ENCODE results near the gene RAMP1. TPM values are rescaled to one million over a fixed set of nuclear protein-coding genes. Genes with fewer than 3 reads are reported as not detected.

RAMP1 gene
- total and polyA plus RNA-seq, 2 donors from 2014 or later, result 8.8 to 17.3 TPM

DNA sequence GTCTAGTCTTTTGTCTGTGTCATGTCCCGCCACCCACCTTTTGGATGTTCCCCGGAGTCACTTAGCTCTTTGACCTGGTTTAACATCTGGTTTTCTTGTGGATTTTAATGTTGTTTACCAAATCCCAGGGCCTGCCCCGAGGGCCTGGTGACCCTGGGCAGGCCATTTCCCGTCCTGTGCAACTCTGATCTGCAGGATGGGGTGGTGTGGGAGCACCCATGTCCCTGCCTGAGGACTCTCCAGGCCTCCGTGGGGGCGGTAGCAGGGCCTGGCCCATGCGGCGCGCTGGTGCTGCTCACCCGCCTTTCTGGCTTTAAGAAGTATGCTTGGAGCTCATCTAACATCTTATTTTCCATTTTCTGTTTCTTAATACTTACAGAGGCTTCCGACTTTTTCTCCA lies 10.7 kb downstream of the RAMP1 start:
- no peaks in the 10 kb centered on the region for H3K27me3 ChIP-seq (ENCODE audit: control insufficient read depth, insufficient read depth, low read length)
- DNase-seq (no peak), FAIRE-seq (no peak)
- H3K36me3 ChIP-seq (ENCODE audit: control insufficient read depth in 2 of 3, insufficient read depth in 3 of 3, low read length in 3 of 3), result no peaks in the 10 kb centered on the region
- no peak overlapping the region for H3K4me3 ChIP-seq (ENCODE audit: low read length in 3 of 3)
- H3K4me1 ChIP-seq (ENCODE audit: control insufficient read depth in 2 of 3, insufficient read depth in 2 of 3, low read depth in 1 of 3, low read length in 3 of 3), result no peaks in the 10 kb centered on the region
- H3K9ac ChIP-seq (ENCODE audit: low read length in 3 of 3), result no peak overlapping the region
- no peak for TF ChIP-seq CTCF (IDR thresholded peaks at IDR 0.05; ENCODE audit: borderline replicate concordance, extremely low read depth, insufficient read depth)
- no peaks in the 10 kb centered on the region for H3K9me3 ChIP-seq (ENCODE audit: control insufficient read depth in 2 of 3, insufficient read depth in 1 of 3, low read length in 3 of 3)
- intact Hi-C loops (cut with DNase I), result no loop called here
- no peak overlapping the region for H3K27ac ChIP-seq (ENCODE audit: low read depth in 2 of 2, low read length in 2 of 2)

DNA sequence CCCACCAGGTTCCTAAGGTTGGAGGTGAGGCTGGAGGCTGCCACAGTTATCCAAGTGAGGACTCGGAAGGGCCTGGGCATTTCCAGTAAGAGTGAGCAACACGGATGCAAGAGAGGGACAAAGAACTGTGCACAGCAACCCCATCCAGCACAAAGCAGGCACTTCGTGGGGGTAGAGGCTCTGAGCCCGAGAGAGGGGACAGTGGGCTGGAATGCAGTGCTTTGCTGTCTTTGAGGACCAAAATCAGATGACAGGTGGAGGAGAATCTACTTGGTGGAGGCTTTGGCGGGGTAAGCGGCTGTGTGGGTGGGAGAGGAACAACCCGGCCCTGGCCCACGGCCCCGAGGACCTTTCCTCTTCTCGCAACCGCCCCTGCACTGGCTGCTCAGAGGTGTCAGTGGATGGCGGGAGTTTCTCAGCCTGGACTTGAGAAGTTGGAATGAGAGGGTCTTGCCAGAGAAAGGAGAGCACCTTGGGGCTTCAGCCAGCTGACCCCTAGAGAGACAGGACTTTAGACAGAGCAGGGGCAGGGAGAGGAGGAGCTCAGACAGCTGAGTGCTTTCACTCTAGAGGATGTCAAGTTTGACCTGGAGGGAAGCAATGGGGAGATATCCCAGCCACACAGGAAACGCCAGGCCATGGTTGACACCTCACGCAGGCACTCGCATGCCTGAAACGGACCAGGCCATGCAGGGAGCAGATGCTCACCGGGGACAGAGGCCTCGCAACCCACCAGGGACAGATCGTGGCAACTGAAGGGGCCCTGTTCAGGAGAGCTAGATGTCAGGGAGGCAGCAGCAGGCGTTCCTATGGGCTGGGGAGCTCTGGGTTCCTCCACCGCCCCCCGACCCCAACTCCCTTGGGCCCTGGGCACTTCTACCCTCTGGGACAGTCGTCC lies 11.6 kb downstream of the RAMP1 start:
- no peaks in the 10 kb centered on the region for H3K4me1 ChIP-seq (ENCODE audit: control insufficient read depth in 2 of 3, insufficient read depth in 2 of 3, low read depth in 1 of 3, low read length in 3 of 3)
- no peaks in the 10 kb centered on the region for H3K9me3 ChIP-seq (ENCODE audit: control insufficient read depth in 2 of 3, insufficient read depth in 1 of 3, low read length in 3 of 3)
- no peak overlapping the region for H3K4me3 ChIP-seq (ENCODE audit: low read length in 3 of 3)
- DNase-seq (no peak), FAIRE-seq (no peak)
- no peak overlapping the region for H3K27ac ChIP-seq (ENCODE audit: low read depth in 2 of 2, low read length in 2 of 2)
- H3K27me3 ChIP-seq (ENCODE audit: control insufficient read depth, insufficient read depth, low read length), result no peaks in the 10 kb centered on the region
- no peak overlapping the region for H3K9ac ChIP-seq (ENCODE audit: low read length in 3 of 3)
- intact Hi-C loops (cut with DNase I), result no loop called here
- TF ChIP-seq CTCF (IDR thresholded peaks at IDR 0.05; ENCODE audit: borderline replicate concordance, extremely low read depth, insufficient read depth), result no peak
- H3K36me3 ChIP-seq (ENCODE audit: control insufficient read depth in 2 of 3, insufficient read depth in 3 of 3, low read length in 3 of 3), result no peaks in the 10 kb centered on the region

- no peaks in the 10 kb centered on the region for H3K4me1 ChIP-seq (ENCODE audit: control insufficient read depth in 2 of 3, insufficient read depth in 2 of 3, low read depth in 1 of 3, low read length in 3 of 3)
These were observed 12.9 kb downstream of the RAMP1 start for GRCh38 chr2:237872178-237872887.

More at GRCh38 chr2:237872178-237872887, 12.9 kb downstream of the RAMP1 start:
- H3K36me3 ChIP-seq (ENCODE audit: control insufficient read depth in 2 of 3, insufficient read depth in 3 of 3, low read length in 3 of 3), result no peaks in the 10 kb centered on the region
- no peak for TF ChIP-seq CTCF (IDR thresholded peaks at IDR 0.05; ENCODE audit: borderline replicate concordance, extremely low read depth, insufficient read depth)
- FAIRE-seq, result no peak
- no peak overlapping the region for H3K9ac ChIP-seq (ENCODE audit: low read length in 3 of 3)
- DNase-seq, result no peak
- intact Hi-C loops (cut with DNase I), result no loop called here
- no peaks in the 10 kb centered on the region for H3K9me3 ChIP-seq (ENCODE audit: control insufficient read depth in 2 of 3, insufficient read depth in 1 of 3, low read length in 3 of 3)
- H3K4me3 ChIP-seq (ENCODE audit: low read length in 3 of 3), result no peak overlapping the region
- no peaks in the 10 kb centered on the region for H3K27me3 ChIP-seq (ENCODE audit: control insufficient read depth, insufficient read depth, low read length)
- no peak overlapping the region for H3K27ac ChIP-seq (ENCODE audit: low read depth in 2 of 2, low read length in 2 of 2)

All from kidney (tissue), 14 donors.